CD4-positive, alpha-beta T cell (primary cell): ENCODE data around the gene PRKAR2B. TPM values are rescaled to one million over a fixed set of nuclear protein-coding genes. Genes with fewer than 3 reads are reported as not detected.

Experiments
- ATAC-seq: fragments of 200-7000 bp; cut with Tn5 transposase; one replicate; pipeline ENCODE4 v1.10.0; 2022; ENCODE audit warnings: mild to moderate bottlenecking; ENCODE audit not compliant: poor library complexity
- CTCF ChIA-PET: fragments of 350-600 bp; sonication (Branson Sonifier 250); formaldehyde crosslinking; loops from one replicate; lab custom pipeline; 2021; ENCODE audit warnings: antibody characterized with exemption, inconsistent platforms; lab: Charles Lee
- POLR2A ChIA-PET: fragments of 350-600 bp; sonication (Branson Sonifier 250); formaldehyde crosslinking; loops from one replicate; lab custom pipeline; 2021; ENCODE audit warnings: antibody characterized with exemption, inconsistent platforms; lab: Charles Lee
- DNase-seq, 14 experiments: peaks; one replicate each; pipeline ENCODE4 v3.0.0-alpha.2; 2013 to 2020; ENCODE audit warnings: mixed read lengths in 2 of 14
- H3K27ac ChIP-seq, 2 donors: one replicate each; pipeline versions ENCODE4 v1.5.1 to v1.7.0; 2013; ENCODE audit warnings: low read length in 2 of 2, low read depth in 1 of 2, mild to moderate bottlenecking in 1 of 2
- H3K27me3 ChIP-seq, 2 experiments: 1 replicate in 1 of 2; 2 replicates in 1 of 2; pipeline versions ENCODE4 v1.6.1 to v1.7.0; 2013; ENCODE audit warnings: low read length in 2 of 2, control low read depth in 1 of 2, mild to moderate bottlenecking in 1 of 2, moderate library complexity in 1 of 2; ENCODE audit not compliant: insufficient read depth in 2 of 2, control insufficient read depth in 1 of 2
- H3K36me3 ChIP-seq: one replicate; pipeline ENCODE4 v1.6.1; 2013; ENCODE audit warnings: low read length, control low read depth; ENCODE audit not compliant: insufficient read depth
- H3K4me1 ChIP-seq: one replicate; pipeline ENCODE4 v1.6.1; 2013; ENCODE audit warnings: low read length, control low read depth; ENCODE audit not compliant: insufficient read depth
- H3K4me3 ChIP-seq: one replicate; pipeline ENCODE4 v1.5.1; 2013; ENCODE audit warnings: mild to moderate bottlenecking, low read length, moderate library complexity
- H3K9me3 ChIP-seq, 2 experiments: 1 replicate in 1 of 2; 2 replicates in 1 of 2; pipeline versions ENCODE4 v1.6.1 to v1.7.0; 2013; ENCODE audit warnings: low read length in 2 of 2, mild to moderate bottlenecking in 2 of 2, control low read depth in 1 of 2, moderate library complexity in 1 of 2; ENCODE audit not compliant: control insufficient read depth in 1 of 2, insufficient read depth in 1 of 2
- H3K27ac Mint-ChIP-seq: one replicate; pipeline ENCODE4 v1.8.0; 2020; ENCODE audit warnings: mixed read lengths
- H3K27me3 Mint-ChIP-seq: one replicate; pipeline ENCODE4 v1.8.0; 2021; ENCODE audit warnings: mixed read lengths
- H3K36me3 Mint-ChIP-seq: one replicate; pipeline ENCODE4 v1.8.0; 2021; ENCODE audit warnings: low read depth, mixed read lengths
- H3K4me1 Mint-ChIP-seq: one replicate; pipeline ENCODE4 v1.8.0; 2021; ENCODE audit warnings: low read depth, mixed read lengths
- H3K4me3 Mint-ChIP-seq: one replicate; pipeline ENCODE4 v1.8.0; 2020; ENCODE audit warnings: mild to moderate bottlenecking, mixed read lengths
- H3K9me3 Mint-ChIP-seq: one replicate; pipeline ENCODE4 v1.8.0; 2020; ENCODE audit warnings: mixed read lengths
- CTCF ChIP-seq: fragments of 200-600 bp; IDR thresholded peaks from one replicate; pipeline ENCODE4 v1.8.0; 2022; ENCODE audit warnings: antibody characterized with exemption, mild to moderate bottlenecking
- intact Hi-C, 2 experiments: fragments of 100-400 bp; cut with DNase I in 1 of 2; cut with micrococcal nuclease in 1 of 2; formaldehyde crosslinking; loops; one replicate each; pipeline versions ENCODE4 v1.15.1 to v1.9.0; 2023 to 2025; cut with DNase I, micrococcal nuclease
- total RNA-seq, 174 experiments: library from RNA in 2 of 174; stranded (reverse) in 2 of 174; gene quantifications; one replicate each; pipeline ENCODE4 v1.2.3 and lab custom pipeline; 2021 to 2026

PRKAR2B gene
- total RNA-seq, 2 experiments from 2014 or later, result 0.41 to 0.42 TPM

- H3K4me1 ChIP-seq, result no peaks in the 10 kb centered on the region
- intact Hi-C loops, result loop anchor here (1.0 to 10.0 kb wide), 6 partner anchors 21 to 995 kb away; partner anchors contain the start of gene CCDC71L (in 1 of the 2)
- no peaks in the 10 kb centered on the region for H3K27me3 ChIP-seq
- H3K36me3 ChIP-seq, result no peaks in the 10 kb centered on the region
- Mint-ChIP-seq H3K36me3 (no peaks in the 10 kb centered on the region), H3K27ac (no peak overlapping the region), H3K4me1 (peaks cover 6% of the 10 kb centered on the region), H3K9me3 (no peaks in the 10 kb centered on the region), H3K4me3 (no peak overlapping the region), H3K27me3 (no peaks in the 10 kb centered on the region)
- ChIA-PET POLR2A (interaction anchor here (0.6 to 4.3 kb wide), 3 partner anchors 21 to 247 kb away, joined by 3 to 61 read pairs (median 5); partner anchors contain the start of gene HBP1), CTCF (interaction anchor here (0.7 to 4.7 kb wide), 15 partner anchors 9 to 360 kb away, joined by 3 to 35 read pairs (median 5); partner anchors contain the start of gene HBP1)
- TF ChIP-seq CTCF, result peak; percentile 85
- H3K9me3 ChIP-seq, result no peaks in the 10 kb centered on the region
- DNase-seq, result peak in 9 of 14 experiments; percentile 14 to 72 (median 25)
- ATAC-seq, result peak; percentile 79
- H3K27ac ChIP-seq, result no peak overlapping the region
- H3K4me3 ChIP-seq, result no peak overlapping the region
Measured at GRCh38 chr7:107147464-107148393, 103.2 kb downstream of the PRKAR2B start.

- Histone ChIP-seq H3K27ac (no peak overlapping the region), H3K9me3 (no peaks in the 10 kb centered on the region), H3K4me1 (no peaks in the 10 kb centered on the region), H3K36me3 (no peaks in the 10 kb centered on the region), H3K27me3 (no peaks in the 10 kb centered on the region), H3K4me3 (no peak overlapping the region)
- ATAC-seq (no peak), DNase-seq (no peak)
- no peaks in the 10 kb centered on the region for H3K9me3 Mint-ChIP-seq
- peaks cover 6% of the 10 kb centered on the region for H3K4me1 Mint-ChIP-seq
- ChIA-PET CTCF (interaction anchor here (0.9 to 4.7 kb wide), 6 partner anchors 19 to 356 kb away, joined by 3 to 35 read pairs (median 6); partner anchors contain the start of gene HBP1), POLR2A (interaction anchor here (0.7 to 4.3 kb wide), 3 partner anchors 20 to 618 kb away, joined by 3 to 61 read pairs (median 5); partner anchors contain the start of gene HBP1)
- H3K27ac Mint-ChIP-seq, result no peak overlapping the region
- no peak for TF ChIP-seq CTCF
- no peak overlapping the region for H3K4me3 Mint-ChIP-seq
- H3K36me3 Mint-ChIP-seq, result no peaks in the 10 kb centered on the region
- intact Hi-C loops, result loop anchor here (1.0 to 10.0 kb wide), 3 partner anchors 200 to 484 kb away; partner anchors contain the start of gene CCDC71L (in 1 of the 2)
- no peaks in the 10 kb centered on the region for H3K27me3 Mint-ChIP-seq
Measured at GRCh38 chr7:107148721-107149120, 104.2 kb downstream of the PRKAR2B start.

- DNase-seq, result no peak
- H3K36me3 ChIP-seq, result no peaks in the 10 kb centered on the region
- no peak overlapping the region for H3K27ac ChIP-seq
- H3K9me3 ChIP-seq, result no peaks in the 10 kb centered on the region
- H3K4me3 ChIP-seq, result no peak overlapping the region
- H3K4me1 ChIP-seq, result no peaks in the 10 kb centered on the region
- TF ChIP-seq CTCF, result no peak
- intact Hi-C loops, result loop anchor here (1.0 to 10.0 kb wide), 6 partner anchors 201 to 735 kb away; partner anchors contain the start of genes CCDC71L (in 1 of the 2) and PIK3CG (in 1 of the 2)
- no peaks in the 10 kb centered on the region for H3K27me3 ChIP-seq
- ChIA-PET CTCF (interaction anchor here (0.7 to 4.7 kb wide), 8 partner anchors 18 to 363 kb away, joined by 3 to 35 read pairs (median 4); partner anchors contain the start of gene HBP1), POLR2A (interaction anchor here (1.0 to 4.3 kb wide), 3 partner anchors 19 to 203 kb away, joined by 4 to 61 read pairs (median 5); partner anchors contain the start of gene HBP1)
- Mint-ChIP-seq H3K27me3 (no peaks in the 10 kb centered on the region), H3K27ac (no peak overlapping the region), H3K4me3 (no peak overlapping the region), H3K9me3 (no peaks in the 10 kb centered on the region), H3K4me1 (peaks cover 6% of the 10 kb centered on the region), H3K36me3 (no peaks in the 10 kb centered on the region)
- no peak for ATAC-seq
Measured at GRCh38 chr7:107149863-107150262, 105.4 kb downstream of the PRKAR2B start.
